ENCODE results near the gene LARP4. TPM values are rescaled to one million over a fixed set of nuclear protein-coding genes. Genes with fewer than 3 reads are reported as not detected.

The LARP4 gene
- total RNA-seq, 2 donors from 2014 or later = 21.5 to 24.4 TPM

DNA sequence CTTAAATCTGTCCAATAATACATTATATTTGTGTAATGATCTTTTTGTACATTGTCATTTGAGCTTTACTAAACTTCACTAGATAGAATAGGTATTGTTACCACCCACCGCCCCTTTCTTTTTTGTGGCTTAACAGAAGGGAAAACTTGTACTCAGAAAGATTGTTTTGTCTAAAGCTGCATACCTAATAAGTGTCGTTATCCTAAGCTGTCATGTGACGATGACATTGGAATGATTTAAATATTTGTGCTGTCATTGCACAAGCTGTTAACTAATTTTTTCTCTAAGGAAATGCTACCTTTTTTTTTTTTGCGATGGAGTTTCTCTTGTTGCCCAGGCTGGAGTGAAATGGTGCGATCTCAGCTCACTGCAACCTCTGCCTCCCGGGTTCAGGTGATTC, 107.7 kb downstream of the LARP4 start:
- ATAC-seq (no peak), DNase-seq (no peak)
- Histone ChIP-seq H3K27ac (peak overlapping the region in 1 of 4 donors; percentile 3), H3K4me1 (peaks cover 53% of the 10 kb centered on the region), H3K4me3 (no peak overlapping the region), H3K27me3 (no peaks in the 10 kb centered on the region), H3K36me3 (replicated peaks in 1 of 2; ENCODE audit: insufficient read depth in 1 of 2, low read depth in 2 of 2) (no peaks in the 10 kb centered on the region), H3K9me3 (no peaks in the 10 kb centered on the region)
- WGBS, 2 donors = 55 to 58% methylated on average over 6 of the region's 6 CpGs
- intact Hi-C loops (cut with DNase I) = no loop called here
- TF ChIP-seq, protein P1, sequence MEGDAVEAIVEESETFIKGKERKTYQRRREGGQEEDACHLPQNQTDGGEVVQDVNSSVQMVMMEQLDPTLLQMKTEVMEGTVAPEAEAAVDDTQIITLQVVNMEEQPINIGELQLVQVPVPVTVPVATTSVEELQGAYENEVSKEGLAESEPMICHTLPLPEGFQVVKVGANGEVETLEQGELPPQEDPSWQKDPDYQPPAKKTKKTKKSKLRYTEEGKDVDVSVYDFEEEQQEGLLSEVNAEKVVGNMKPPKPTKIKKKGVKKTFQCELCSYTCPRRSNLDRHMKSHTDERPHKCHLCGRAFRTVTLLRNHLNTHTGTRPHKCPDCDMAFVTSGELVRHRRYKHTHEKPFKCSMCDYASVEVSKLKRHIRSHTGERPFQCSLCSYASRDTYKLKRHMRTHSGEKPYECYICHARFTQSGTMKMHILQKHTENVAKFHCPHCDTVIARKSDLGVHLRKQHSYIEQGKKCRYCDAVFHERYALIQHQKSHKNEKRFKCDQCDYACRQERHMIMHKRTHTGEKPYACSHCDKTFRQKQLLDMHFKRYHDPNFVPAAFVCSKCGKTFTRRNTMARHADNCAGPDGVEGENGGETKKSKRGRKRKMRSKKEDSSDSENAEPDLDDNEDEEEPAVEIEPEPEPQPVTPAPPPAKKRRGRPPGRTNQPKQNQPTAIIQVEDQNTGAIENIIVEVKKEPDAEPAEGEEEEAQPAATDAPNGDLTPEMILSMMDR (IDR thresholded peaks at IDR 0.05) = no peak
- TF ChIP-seq POLR2A (IDR thresholded peaks at IDR 0.05) = no peak

DNA sequence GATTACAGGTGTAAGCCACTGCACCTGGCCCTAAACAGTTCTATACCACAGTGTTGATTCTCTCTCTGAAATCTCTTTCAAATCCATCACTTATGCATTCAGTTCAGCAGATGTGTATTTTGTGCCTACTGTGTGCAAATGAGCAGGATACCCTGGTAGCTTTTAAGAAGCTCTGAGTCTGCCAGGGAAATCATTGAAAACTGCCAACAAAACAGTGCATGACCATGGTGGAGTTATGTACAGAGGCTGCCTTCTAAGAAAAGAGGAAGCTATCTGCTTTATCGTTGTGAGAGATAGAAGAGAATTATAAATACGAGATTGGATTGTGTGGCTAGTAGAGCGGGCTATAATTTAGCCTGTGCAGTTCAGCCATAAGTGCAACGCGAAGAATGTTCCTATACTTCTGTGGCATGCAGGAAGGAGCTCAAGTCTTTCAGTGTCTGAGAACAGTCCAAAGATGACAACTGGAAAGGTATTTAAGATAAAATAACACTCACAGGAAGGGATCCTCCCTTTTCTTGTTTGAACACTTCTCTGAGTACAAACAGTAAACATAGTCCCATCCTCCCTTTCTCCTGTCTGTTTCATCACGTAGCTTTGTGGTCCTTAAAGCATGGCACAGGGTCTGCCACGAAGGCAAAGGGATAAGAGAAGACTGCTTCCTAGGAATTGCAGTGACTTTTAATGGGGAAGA, 108.4 kb downstream of the LARP4 start:
- H3K27me3 ChIP-seq = no peaks in the 10 kb centered on the region
- H3K27ac ChIP-seq = peak overlapping the region in 1 of 4 donors; percentile 3
- no peaks in the 10 kb centered on the region for H3K36me3 ChIP-seq (replicated peaks in 1 of 2; ENCODE audit: insufficient read depth in 1 of 2, low read depth in 2 of 2)
- no peak for ATAC-seq
- intact Hi-C loops (cut with DNase I) = no loop called here
- 41 to 56% methylated on average over 7 of the region's 7 CpGs for WGBS, 2 donors
- no peaks in the 10 kb centered on the region for H3K9me3 ChIP-seq
- H3K4me3 ChIP-seq = no peak overlapping the region
- peaks cover 58% of the 10 kb centered on the region for H3K4me1 ChIP-seq
- no peak for DNase-seq
- TF ChIP-seq POLR2A (IDR thresholded peaks at IDR 0.05) = no peak
- TF ChIP-seq, protein P1 (IDR thresholded peaks at IDR 0.05) = no peak

DNA sequence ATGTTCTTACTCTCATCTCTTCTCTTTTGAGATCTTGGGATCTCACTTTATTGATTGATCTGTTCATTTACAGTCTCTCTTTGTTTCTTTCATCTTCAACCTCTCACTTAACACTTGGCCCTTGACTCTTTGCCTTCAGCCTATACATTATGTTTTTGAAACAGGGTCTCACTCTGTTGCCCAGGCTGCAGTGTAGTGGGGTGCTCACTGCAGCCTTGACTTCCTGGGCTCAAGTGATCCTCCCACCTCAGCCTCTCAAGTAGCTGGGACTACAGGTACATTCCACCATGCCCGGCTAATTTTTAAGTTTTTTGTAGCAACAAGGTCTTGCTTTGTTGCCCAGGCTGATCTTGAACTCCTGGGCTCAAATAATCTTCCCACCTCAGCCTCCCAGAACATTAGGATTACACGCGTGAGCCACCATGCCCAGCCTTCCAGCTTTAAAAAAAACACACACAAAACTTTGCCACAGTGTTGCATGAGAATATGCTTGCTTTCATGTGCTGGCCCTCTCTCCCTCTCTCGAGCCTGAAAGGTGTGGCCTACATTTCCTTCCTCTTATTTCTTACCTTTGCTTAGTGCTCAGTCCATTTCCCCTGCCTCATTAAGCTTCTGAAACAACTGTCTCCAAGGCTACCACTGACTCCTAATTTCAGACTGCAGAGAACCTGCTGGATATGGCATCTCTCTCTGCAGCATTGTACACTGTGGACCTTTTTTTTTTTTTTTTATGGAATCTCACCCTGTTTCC, 114.0 kb downstream of the LARP4 start:
- no peak for TF ChIP-seq POLR2A (IDR thresholded peaks at IDR 0.05)
- TF ChIP-seq, protein P1 (IDR thresholded peaks at IDR 0.05) = no peak
- no peaks in the 10 kb centered on the region for H3K36me3 ChIP-seq (replicated peaks in 1 of 2; ENCODE audit: insufficient read depth in 1 of 2, low read depth in 2 of 2)
- no peaks in the 10 kb centered on the region for H3K9me3 ChIP-seq
- 78 to 83% methylated on average over 4 of the region's 4 CpGs for WGBS, 2 donors
- H3K4me3 ChIP-seq = no peak overlapping the region
- ATAC-seq (no peak), DNase-seq (no peak)
- H3K27ac ChIP-seq = no peak overlapping the region
- H3K4me1 ChIP-seq = peaks cover 43% of the 10 kb centered on the region
- intact Hi-C loops (cut with DNase I) = no loop called here
- no peaks in the 10 kb centered on the region for H3K27me3 ChIP-seq

DNA sequence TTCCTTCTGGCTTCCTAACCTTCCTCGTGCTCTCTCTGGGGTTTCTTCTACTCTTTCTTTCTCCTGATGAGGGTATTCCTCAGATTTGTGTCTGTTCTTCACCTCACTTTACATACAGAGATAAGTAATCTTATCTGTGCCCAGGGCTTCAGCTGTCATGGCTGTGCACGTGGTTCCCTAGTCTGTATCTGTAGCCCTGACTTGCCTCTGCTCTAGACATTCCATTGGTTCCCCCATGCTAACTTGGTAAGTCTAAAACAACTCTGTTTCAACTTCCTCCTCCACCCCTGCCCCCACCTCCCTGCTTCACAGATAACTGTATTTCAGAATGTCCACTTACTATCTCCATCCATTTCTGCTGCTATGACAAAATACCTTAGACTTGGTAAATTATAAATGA, 114.9 kb downstream of the LARP4 start:
- DNase-seq (no peak), ATAC-seq (no peak)
- Histone ChIP-seq H3K27me3 (no peaks in the 10 kb centered on the region), H3K4me3 (no peak overlapping the region), H3K9me3 (no peaks in the 10 kb centered on the region), H3K27ac (no peak overlapping the region), H3K4me1 (peaks cover 35% of the 10 kb centered on the region), H3K36me3 (replicated peaks in 1 of 2; ENCODE audit: insufficient read depth in 1 of 2, low read depth in 2 of 2) (no peaks in the 10 kb centered on the region)
- TF ChIP-seq POLR2A (IDR thresholded peaks at IDR 0.05) = no peak
- TF ChIP-seq, protein P1 (IDR thresholded peaks at IDR 0.05) = no peak
- WGBS, 2 donors = 47 to 65% methylated on average over 2 of the region's 2 CpGs
- intact Hi-C loops (cut with DNase I) = no loop called here
